Thymus (tissue), 11 donors: ENCODE results near the gene DLG5. TPM values are rescaled to one million over a fixed set of nuclear protein-coding genes. Genes with fewer than 3 reads are reported as not detected.

Experiments
- DNase-seq, 9 donors: peaks; one replicate each; pipeline ENCODE4 v3.0.0-alpha.2; 2013; ENCODE audit warnings: low spot score in 9 of 9, low read depth in 6 of 9, missing footprints in 1 of 9
- H3K27ac ChIP-seq, 2 donors: one replicate each; pipeline ENCODE4 v1.5.1; 2013; ENCODE audit warnings: control low read depth in 1 of 2, low read depth in 1 of 2, low read length in 1 of 2, mild to moderate bottlenecking in 1 of 2, moderate library complexity in 1 of 2
- H3K27me3 ChIP-seq, 2 donors: one replicate each; pipeline ENCODE4 v1.5.1; 2013; ENCODE audit warnings: low read length in 1 of 2; ENCODE audit not compliant: control insufficient read depth in 2 of 2, insufficient read depth in 1 of 2
- H3K36me3 ChIP-seq, 2 donors: one replicate each; pipeline ENCODE4 v1.5.1; 2013; ENCODE audit warnings: low read length in 1 of 2, mild to moderate bottlenecking in 1 of 2, moderate library complexity in 1 of 2; ENCODE audit not compliant: control insufficient read depth in 2 of 2, insufficient read depth in 2 of 2
- H3K4me1 ChIP-seq, 2 donors: one replicate each; pipeline ENCODE4 v1.5.1; 2013; ENCODE audit warnings: low read length in 2 of 2; ENCODE audit not compliant: control insufficient read depth in 2 of 2, insufficient read depth in 2 of 2
- H3K4me3 ChIP-seq, 2 donors: one replicate each; pipeline ENCODE4 v1.5.1; 2013; ENCODE audit warnings: low read length in 2 of 2, control low read depth in 1 of 2, mild to moderate bottlenecking in 1 of 2
- H3K9me3 ChIP-seq, 2 donors: one replicate each; pipeline ENCODE4 v1.5.1; 2013; ENCODE audit warnings: low read length in 1 of 2, mild to moderate bottlenecking in 1 of 2; ENCODE audit not compliant: control insufficient read depth in 2 of 2, insufficient read depth in 1 of 2
- WGBS: extraction: QIAGEN DNeasy Blood & Tissue Kit; methylation state at CpG from one replicate; pipeline ENCODE4 v1.1.7; 2013; 5-methylcytosine and 5-hydroxymethylcytosine counted together
- polyA plus RNA-seq: library from polyadenylated mRNA; stranded (reverse); fragments of 200-250 nt; gene quantifications from one replicate; pipeline ENCODE4 v1.2.3, GENCODE V29; 2013
- total RNA-seq: library from RNA; stranded (reverse); fragments of 120-200 nt; gene quantifications from one replicate; pipeline ENCODE4 v1.2.4, GENCODE V29; 2013
- donor health status: healthy.

The DLG5 gene
- total and polyA plus RNA-seq, 2 donors = 6.6 to 25.8 TPM

DNA sequence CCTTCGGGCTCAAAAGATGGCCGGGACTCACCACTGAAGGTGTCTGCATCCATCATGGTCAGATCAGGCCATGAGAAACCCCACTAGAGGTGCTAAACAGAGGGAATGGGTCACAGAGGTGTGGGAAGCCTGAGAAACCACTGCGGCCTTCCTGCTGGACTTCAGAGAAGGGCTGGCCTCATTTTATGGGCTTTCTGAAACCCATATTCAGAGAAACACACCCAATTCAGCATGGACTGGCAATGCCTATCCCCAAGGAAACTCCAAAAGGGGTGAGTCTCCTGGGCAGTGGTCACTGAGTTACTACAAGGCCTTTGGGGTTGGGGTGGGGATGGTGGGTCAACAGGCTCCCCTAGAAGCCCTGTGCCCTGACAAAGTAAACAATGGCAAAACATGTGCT is 58.0 kb downstream of the DLG5 start:
- peaks cover 4 to 19% of the 10 kb centered on the region in 2 donors for H3K4me1 ChIP-seq
- H3K36me3 ChIP-seq = no peaks in the 10 kb centered on the region
- no peak overlapping the region for H3K4me3 ChIP-seq
- WGBS = 98% methylated on average over 3 of the region's 3 CpGs
- no peaks in the 10 kb centered on the region for H3K9me3 ChIP-seq
- H3K27ac ChIP-seq = no peak overlapping the region
- H3K27me3 ChIP-seq = no peaks in the 10 kb centered on the region
- no peak for DNase-seq

GRCh38 chr10:77867124-77867719 is 59.3 kb downstream of the DLG5 start:
- Histone ChIP-seq H3K27ac (no peak overlapping the region), H3K27me3 (no peaks in the 10 kb centered on the region), H3K36me3 (no peaks in the 10 kb centered on the region), H3K4me3 (no peak overlapping the region), H3K9me3 (no peaks in the 10 kb centered on the region), H3K4me1 (peaks cover 4 to 15% of the 10 kb centered on the region in 2 donors)
- no peak for DNase-seq
- 94% methylated on average over 6 of the region's 6 CpGs for WGBS

DNA sequence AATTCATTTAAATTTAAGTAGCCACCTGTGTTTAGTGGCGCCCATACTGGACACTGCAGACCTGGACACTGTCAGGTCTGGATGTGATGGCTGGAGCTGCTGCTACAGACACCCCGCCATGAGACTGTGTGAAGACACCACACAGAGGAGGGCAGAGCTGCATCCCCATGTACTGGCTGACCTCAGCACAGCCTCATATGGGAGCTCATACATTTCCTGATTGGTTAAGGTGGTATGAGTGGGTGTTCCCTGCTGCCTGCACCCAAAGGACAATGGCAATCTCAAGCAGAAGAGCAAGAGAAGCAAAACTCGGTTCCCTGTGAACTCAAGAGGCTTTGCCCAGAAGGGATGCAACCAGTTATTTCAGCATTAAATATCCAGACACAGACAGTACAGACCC is 60.0 kb downstream of the DLG5 start:
- peaks cover 4 to 15% of the 10 kb centered on the region in 2 donors for H3K4me1 ChIP-seq
- no peak overlapping the region for H3K4me3 ChIP-seq
- H3K36me3 ChIP-seq = no peaks in the 10 kb centered on the region
- DNase-seq = no peak
- no peaks in the 10 kb centered on the region for H3K9me3 ChIP-seq
- no peak overlapping the region for H3K27ac ChIP-seq
- no peaks in the 10 kb centered on the region for H3K27me3 ChIP-seq
- 94% methylated on average over 3 of the region's 3 CpGs for WGBS

DNA sequence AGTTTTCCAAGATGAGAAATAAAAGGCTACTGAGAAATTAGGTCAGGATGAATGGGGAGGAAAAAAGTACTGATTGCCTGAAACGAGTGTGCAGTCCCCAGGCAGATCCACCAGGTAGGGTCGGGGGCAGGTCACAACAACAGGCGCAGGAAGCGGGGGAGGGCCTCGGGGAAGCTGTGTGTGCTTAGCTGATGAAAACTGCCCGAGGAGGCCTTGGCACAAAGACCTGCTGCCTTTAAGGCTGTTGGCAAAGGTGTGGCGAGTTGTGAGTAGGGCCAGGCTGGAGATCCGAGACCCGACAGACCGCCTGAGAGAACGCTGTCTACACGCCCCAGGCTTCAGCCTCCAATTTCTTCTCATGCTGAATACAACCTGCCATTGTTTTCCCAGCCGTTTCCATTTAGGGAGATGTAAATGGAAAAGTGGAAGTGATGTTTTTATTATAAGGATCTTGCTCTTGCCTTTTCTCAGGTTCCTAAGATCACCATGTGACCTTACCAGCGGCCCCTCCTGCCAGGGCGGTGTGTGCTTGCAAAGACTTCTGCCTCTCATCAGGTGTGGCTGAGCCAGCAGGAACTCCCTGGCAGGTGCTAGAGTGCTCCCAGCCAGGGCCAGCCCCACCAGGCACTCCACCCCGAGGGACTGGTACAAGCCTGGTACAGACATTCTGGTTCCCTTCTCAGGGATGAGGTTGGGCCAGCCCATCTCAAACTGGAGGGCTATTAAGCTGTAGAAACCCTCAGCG is 60.8 kb downstream of the DLG5 start:
- H3K4me1 ChIP-seq = peaks cover 4 to 15% of the 10 kb centered on the region in 2 donors
- H3K4me3 ChIP-seq = no peak overlapping the region
- DNase-seq = peak in 2 of 9 donors; percentile 51 to 59
- no peaks in the 10 kb centered on the region for H3K27me3 ChIP-seq
- no peak overlapping the region for H3K27ac ChIP-seq
- H3K36me3 ChIP-seq = no peaks in the 10 kb centered on the region
- H3K9me3 ChIP-seq = no peaks in the 10 kb centered on the region
- 74% methylated on average over 17 of the region's 17 CpGs for WGBS

- WGBS = 98% methylated on average over 11 of the region's 11 CpGs
- Histone ChIP-seq H3K9me3 (no peaks in the 10 kb centered on the region), H3K4me1 (peaks cover 4 to 15% of the 10 kb centered on the region in 2 donors), H3K27me3 (no peaks in the 10 kb centered on the region), H3K36me3 (no peaks in the 10 kb centered on the region), H3K27ac (no peak overlapping the region), H3K4me3 (no peak overlapping the region)
- no peak for DNase-seq
Measured at GRCh38 chr10:77864151-77864851, 62.3 kb downstream of the DLG5 start.

- H3K36me3 ChIP-seq = no peaks in the 10 kb centered on the region
- H3K27me3 ChIP-seq = no peaks in the 10 kb centered on the region
- H3K9me3 ChIP-seq = no peaks in the 10 kb centered on the region
- no peak overlapping the region for H3K4me3 ChIP-seq
- WGBS = 97% methylated on average over 1 of the region's 1 CpG
- peaks cover 4 to 15% of the 10 kb centered on the region in 2 donors for H3K4me1 ChIP-seq
- DNase-seq = no peak
- no peak overlapping the region for H3K27ac ChIP-seq
Measured at GRCh38 chr10:77863446-77863845, 63.1 kb downstream of the DLG5 start.

- no peak overlapping the region for H3K4me3 ChIP-seq
Measured at GRCh38 chr10:77862595-77862994, 64.0 kb downstream of the DLG5 start.

GRCh38 chr10:77861366-77861765 is 65.2 kb downstream of the DLG5 start:
- H3K27me3 ChIP-seq = no peaks in the 10 kb centered on the region
- H3K9me3 ChIP-seq = no peaks in the 10 kb centered on the region
- peaks cover 4 to 12% of the 10 kb centered on the region in 2 donors for H3K4me1 ChIP-seq
- no peak overlapping the region for H3K27ac ChIP-seq
- WGBS = 91% methylated on average over 6 of the region's 6 CpGs
- no peak overlapping the region for H3K4me3 ChIP-seq
- no peak for DNase-seq
- no peaks in the 10 kb centered on the region for H3K36me3 ChIP-seq

More at GRCh38 chr10:77862595-77862994, 64.0 kb downstream of the DLG5 start:
- H3K27ac ChIP-seq = no peak overlapping the region
- no peaks in the 10 kb centered on the region for H3K27me3 ChIP-seq
- over 99% methylated on average over 2 of the region's 2 CpGs for WGBS
- no peaks in the 10 kb centered on the region for H3K9me3 ChIP-seq
- H3K4me1 ChIP-seq = peaks cover 4 to 12% of the 10 kb centered on the region in 2 donors
- H3K36me3 ChIP-seq = no peaks in the 10 kb centered on the region
- DNase-seq = no peak

GRCh38 chr10:77859865-77860282 is 66.7 kb downstream of the DLG5 start:
- 94% methylated on average over 4 of the region's 4 CpGs for WGBS
- no peak for DNase-seq
- no peak overlapping the region for H3K4me3 ChIP-seq
- no peaks in the 10 kb centered on the region for H3K4me1 ChIP-seq
- no peak overlapping the region for H3K27ac ChIP-seq
- H3K27me3 ChIP-seq = no peaks in the 10 kb centered on the region
- H3K36me3 ChIP-seq = no peaks in the 10 kb centered on the region
- H3K9me3 ChIP-seq = no peaks in the 10 kb centered on the region
